GM18508 (cell line): ENCODE results near the gene PDE9A.

Experiments used
- ATAC-seq: cut with Tn5 transposase; IDR thresholded peaks from one replicate; pipeline ENCODE4 v1.9.1; 2021; ENCODE audit warnings: moderate number of reproducible peaks; ENCODE audit not compliant: insufficient read depth, unreplicated experiment

PDE9A gene

DNA sequence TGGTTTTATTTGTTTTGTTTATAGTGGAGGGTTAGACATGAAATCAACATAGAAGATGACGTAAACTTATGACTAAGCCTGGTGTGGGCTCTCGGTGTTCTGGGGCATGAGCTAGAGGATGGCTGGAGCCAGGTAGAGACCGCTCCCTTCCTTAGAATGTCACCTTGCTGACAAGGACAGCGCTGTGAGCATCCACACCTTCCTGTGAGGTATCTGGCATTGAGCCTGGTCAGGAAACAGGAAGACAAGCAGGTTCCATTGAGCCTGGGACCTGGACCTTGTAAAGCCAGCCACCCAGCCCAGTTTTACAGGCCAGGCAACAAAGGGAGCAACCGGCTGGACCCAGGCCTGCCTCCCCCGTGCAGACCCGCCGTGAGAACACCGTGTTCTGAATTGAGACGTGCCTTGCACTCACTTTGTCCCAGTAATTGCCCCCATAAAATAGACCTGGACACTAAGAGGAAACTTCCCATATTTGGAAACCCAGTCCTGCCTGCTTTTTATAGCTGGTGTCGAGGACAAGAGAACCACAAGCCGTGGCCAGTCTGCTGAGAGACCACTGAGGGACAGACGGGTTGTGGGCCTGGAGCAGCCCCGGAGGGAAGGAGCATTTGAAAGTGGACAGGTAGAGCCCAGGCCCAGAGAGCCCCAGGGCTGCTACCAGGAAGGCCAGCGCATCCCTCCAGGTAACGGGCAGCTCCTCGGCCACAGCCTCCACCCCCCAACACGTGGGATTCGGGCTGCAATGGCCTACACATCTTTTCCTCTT lies 78.0 kb downstream of the PDE9A start:
- no peak for ATAC-seq

DNA sequence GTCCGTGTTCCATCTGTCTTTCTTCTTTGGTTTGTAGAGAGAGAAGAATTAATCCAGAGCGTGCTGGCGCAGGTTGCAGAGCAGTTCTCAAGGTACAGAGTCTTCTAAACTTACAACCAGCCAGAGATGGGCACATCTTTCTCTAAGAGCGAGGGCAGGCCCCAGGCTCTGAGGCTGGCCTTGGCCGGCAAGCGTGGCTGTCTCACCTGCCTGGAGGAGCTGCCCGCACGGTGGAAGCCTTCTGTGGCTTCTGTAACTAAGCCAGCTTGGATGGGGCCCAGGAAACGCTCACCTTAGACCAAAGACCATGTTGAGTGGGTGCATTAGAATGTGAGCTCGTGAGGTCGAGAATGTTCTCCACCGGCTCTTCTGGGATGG lies 78.6 kb downstream of the PDE9A start:
- ATAC-seq, result no peak

DNA sequence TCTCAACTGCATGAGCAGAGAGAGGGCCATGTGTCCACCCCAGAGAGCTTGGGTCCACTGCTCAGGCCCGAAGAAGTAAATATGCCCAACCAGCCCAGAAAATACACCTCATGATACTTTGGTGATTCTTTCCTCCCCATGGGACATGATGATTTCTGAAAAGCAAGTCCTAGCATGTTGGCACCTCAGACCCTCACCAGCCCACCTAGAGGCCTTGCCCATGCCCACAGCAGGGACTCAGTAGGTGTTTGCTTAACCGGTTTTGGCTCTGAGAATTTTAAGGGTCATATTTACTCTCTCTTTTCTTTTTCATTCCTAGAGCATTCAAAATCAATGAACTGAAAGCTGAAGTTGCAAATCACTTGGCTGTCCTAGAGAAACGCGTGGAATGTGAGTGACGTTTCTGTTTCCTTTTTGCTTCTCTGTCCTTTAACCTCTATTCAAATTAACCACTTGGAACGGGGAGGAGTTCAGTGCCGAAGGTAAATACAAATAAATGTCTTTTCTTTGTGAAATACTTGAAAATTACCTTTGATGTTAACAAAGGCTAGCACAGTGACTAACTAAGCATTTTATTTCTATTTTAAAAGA lies 79.7 kb downstream of the PDE9A start:
- ATAC-seq, result no peak

DNA sequence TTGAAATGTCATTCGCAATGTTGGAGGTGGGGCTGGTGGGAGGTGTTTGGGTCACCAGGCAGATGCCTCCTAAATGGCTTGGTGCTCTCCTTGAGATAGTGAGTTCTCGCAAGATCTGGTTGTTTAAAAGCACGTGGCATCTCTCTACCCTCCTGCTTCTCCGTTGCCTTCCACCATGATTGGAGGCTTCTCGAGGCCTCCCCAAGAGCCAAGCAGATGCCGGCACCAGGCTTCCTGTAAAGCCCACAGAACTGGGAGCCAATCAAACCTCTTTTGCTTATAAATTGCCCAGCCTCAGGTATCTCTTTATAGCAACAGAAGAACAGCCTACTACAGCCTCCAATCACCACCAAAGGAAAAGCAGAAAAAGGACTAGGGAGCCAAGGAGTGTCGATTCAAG lies 80.5 kb downstream of the PDE9A start:
- ATAC-seq, result no peak

DNA sequence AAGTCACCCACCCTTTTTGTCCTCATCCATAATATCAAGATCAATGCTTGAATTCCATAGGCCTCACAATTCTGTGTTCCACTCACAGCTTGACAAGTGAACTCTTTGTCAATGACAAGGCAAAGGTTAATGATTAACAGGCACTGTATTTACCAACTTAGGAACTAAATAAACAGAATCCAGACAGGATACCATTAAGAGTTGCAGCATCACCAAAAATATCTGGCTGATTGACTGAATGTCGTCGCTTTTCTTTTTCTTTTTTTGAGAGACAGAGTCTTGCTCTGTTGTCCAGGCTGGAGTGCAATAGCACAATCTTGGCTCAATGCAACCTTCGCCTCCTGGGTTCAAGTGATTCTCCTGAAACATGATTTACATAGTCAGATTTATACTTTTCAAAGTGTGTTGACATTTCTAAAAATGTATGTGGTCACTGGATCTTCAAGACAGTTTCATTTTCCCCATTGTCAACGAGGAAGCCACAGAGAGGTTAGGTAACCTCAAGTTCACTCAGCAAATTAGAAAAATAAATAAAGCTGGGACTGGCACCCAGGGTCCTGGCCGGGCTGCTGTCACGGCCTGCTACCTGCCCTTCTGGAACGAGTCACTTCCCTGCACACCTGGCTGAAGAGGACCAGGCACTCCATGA lies 81.0 kb downstream of the PDE9A start:
- ATAC-seq, result no peak

DNA sequence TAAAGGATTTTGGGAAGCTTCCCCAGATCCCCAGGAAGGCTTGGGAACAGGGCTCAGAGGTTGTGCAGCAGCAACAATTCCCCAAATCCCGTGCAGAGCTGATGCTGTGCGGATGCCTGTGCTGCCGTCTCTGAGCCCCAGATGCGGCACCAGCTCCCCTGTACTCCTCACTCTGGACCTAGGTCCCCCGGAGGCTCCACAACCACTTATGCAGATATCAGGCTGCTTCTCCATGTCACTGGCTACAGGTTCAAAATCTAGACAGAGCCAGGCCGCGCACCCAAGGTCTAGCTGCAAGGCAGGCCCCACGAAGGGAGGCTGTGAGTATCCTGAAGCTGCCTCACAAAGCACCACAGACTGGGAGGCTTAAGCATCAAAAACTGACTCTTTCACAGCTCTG lies 81.6 kb downstream of the PDE9A start:
- no peak for ATAC-seq

DNA sequence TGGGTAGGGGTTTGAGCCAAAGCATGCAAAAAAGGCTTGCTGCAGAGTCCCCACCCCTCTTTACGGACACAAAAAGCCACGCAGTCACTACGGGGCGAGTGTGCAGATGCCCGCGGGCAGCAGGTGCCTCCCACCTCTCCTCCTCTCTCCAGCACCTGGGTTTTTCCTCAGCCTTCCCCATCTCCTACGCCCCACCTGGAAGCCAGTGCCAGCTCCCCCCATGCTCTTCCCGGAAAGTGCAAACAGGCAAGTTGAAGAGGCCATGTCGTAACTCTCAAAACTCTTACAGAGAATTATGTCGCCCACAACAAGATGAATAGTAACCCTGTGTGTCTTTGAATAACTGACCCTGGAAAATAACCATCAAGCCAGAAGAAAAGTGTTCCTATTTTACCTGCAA lies 82.5 kb downstream of the PDE9A start:
- ATAC-seq, result no peak

DNA sequence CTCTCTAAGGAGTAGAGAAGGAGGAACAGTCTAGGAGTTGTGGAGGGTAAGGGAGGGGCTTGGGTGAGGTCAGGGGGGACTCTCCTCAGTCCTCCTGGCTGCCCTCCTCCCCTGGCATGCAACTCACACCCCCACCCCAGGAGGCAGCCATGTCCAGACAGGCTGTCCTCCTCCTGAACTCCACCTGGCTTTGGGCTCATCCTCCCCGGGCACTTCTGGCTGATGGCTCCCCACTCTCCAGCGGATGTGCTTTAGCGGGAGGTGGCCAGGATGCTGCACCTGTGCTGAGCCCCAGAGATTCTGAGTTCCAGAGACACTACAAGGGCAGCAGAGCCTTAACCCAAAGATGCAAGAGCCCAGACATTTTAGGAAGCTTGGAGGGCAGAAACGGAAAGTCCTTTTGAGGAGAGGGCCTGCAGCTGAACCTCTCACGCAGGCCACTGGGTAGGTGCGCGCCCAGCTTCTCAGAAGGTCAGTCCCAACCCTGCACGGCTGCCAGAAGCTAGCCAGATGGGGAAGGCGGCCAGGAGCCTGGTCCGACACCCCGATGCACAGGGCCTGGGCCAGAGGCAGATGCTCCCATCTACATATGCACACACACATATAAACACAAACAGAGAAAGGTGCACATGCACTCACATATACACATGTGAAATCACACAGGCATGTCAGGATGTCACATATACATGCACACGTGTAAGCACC lies 83.4 kb downstream of the PDE9A start:
- ATAC-seq, result no peak

DNA sequence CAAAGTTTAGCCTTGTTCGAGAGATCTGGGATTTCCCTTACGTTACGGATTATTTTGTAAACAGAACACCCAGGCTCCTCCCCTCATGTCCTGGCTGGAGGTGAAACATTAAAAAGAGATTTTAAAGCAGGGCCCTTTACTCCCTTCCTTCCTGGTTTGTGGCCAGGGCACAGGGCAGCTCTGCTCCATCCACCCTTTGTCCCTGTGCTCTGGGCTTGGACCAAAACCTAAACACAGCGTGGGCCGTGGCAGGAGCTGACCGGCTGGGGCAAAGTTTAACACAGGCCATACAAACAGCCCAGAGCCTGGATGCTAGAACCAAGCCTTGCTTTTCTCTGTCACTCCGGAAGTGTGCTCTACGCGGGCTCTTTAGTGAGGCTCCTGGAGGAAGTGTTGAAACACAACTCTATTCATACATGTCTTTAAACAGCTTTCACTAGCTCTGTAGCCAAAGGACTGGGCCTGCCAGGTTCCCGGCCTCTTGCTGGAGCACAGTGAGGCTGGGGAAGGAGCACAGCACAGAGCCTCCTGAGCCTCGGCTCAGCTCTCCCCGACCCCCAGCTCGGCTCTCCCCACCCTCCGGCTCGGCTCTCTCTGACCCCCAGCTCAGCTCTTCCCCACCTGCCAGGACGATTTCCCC lies 84.7 kb downstream of the PDE9A start:
- no peak for ATAC-seq

DNA sequence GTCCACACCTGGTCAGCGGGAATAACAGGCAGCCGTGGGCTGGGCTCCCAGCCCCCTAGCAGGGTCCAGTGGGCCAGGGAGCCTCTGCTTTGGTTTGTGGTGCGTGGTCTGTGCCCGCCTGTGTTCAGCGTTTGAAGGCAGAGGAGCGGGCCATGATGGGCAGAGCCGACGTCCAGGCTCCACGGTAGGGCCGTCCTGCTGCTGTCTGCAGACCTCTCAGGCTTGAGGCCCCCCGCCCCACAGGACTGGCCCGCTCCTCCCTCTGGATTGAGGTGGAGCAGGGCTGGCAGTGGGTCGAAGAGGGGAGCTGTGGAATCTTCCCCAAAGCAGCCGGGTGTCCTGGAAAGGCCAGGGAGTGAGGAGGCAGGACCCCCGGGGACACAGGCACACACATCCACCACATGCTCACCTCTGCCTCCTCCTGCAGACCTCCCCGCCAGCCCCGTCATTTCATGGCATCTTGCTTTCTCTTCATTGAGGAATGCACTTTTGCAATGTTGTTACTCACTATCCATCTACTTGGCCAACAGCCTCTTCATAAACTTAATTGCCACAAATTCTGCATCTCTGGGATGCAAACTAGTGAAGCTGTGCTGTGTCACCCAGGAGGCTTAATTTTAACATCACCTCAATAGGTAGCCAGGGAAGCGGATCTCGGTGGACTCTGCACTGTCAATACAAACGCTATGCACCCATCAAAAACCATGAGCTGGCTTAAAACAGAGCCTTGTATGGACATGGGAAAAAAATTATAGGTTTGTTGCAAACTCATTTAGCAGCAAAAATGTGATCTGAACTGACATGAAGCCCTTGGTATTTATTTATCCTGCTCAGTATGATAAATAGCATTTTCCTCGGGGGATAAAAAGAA lies 85.9 kb downstream of the PDE9A start:
- ATAC-seq, result no peak

DNA sequence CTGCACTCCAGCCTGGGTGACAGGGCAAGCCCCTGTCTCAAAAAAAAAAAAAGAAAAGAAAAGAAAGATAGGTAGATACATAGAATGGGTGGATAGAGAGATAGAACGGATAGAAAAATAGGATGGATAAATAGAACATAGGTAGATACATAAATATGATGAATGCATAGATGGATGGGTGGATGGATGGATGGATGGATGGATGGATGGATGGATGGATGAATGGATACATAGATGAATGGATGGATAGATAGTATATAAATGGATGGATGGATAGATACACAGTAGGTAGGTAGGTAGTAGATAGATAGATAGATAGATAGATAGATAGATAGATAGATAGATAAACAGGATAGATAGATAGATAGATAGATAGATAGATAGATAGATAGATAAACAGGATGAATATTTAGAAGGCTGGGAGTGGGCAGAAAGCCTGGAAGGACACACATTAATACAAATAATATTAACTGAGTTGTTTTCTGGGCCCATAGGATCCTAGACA lies 87.0 kb downstream of the PDE9A start:
- no peak for ATAC-seq

DNA sequence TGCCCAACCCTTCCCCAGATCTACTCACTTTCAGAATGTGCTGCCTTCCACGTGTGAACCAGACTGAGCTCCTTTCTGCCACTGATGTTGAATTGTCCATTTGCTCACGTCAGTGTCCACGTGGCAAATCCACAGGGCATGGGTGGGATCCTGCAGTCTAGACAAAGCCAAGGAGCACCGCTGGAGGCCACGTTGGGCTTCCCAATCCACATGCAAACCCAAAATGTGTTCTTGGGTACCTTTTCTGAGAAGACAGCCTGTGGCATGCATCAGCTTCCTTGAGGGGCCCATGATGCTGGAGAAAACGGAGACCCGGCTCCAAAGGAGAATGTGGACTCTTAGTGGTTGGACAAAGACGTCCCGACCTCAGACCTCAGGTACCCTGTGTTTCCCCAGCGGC lies 87.6 kb downstream of the PDE9A start:
- ATAC-seq, result no peak

DNA sequence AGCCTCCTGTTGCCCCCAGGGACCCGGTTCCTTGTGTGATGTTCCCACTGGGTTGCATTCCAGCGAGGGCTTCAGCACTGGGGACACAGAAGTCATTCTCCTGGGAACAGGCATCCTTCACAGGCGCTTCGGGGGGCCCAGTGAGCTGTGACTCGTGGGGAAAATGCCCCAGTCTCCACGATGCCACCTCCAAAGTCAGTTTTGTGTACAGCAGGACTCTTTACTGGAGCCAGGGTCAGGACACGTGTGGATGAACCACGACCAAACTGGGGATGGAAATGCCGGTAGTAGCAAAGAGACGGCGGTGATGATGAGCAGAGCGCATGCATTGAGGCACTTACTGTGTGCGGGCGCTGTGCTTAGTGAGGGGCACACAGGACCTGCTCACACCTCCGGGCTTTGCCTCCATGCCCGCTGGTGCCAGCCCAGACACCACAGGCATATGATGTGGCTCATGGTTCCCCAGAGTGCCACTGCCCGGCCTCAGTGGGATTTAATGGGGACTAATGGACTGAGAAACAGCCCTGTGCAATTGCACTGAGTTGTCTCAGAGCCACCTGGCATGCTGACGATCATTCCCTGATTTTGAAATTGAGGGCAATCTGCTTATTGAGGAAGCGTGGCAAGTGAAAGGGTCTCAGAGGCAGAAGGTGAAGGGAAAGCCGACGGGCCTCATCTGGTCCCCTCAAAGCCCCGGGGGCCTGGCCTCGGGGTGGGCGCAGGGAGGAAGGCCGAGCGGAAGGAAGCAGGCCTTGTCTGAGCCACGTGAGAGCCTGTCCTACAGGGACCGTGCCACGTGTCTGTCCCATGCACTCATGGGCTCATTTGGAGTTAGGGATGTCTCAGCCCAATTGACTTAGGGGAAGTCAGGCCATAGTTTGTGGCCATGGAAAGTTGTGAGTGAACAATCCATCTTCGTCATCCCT lies 91.4 kb downstream of the PDE9A start:
- ATAC-seq, result no peak

DNA sequence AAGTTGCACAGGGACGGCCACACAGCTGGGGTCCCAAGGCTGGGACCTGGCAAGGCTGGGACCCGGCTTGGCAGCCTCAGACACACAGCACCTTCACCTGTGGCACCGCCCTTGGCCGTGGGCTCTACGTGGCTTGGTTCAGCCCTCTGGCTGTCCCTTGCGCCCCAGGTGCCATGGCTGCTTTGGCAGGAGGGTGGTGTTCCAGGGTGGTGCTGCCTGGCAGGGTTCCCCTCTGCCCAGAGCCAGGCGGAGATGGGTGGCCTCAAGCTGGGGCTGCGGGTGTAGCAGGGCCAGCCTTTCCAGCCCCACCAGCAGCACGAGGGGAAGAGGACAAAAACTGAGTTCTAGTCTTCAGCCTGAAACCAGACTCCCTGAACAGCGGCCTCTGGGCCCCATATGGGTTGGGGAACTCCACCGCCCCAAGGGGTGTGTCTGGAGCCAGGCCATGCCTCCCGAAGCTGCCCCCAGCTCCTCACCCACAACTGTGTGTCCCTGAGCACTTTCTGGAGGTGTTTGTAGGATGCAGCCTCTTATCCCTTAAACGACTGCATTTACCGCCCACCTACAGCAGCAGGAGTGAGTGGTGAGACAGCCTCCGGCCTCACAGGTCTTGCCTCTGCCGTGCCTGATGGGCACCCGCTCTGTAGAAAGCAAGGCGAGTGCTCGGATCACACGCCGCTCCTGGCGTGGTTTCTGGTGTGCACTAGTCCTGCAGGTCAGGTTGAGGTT lies 92.3 kb downstream of the PDE9A start:
- ATAC-seq, result no peak

DNA sequence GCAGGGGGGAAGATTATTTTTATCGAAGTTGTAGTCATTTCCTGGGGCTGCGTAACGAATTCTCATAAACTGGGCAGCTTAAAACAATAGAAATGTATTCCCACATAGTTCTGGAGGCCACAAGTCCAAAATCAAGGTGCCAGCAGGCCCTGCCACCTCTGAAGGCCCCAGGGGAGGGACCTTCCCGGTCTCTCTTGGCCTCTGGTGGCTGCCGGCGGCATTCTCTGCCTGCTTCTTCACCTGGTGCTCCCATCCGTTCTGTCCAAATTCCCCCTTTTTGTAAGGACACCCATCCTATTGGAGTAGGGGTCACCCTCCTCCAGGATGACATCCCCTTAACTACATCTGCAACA lies 92.8 kb downstream of the PDE9A start:
- no peak for ATAC-seq

DNA sequence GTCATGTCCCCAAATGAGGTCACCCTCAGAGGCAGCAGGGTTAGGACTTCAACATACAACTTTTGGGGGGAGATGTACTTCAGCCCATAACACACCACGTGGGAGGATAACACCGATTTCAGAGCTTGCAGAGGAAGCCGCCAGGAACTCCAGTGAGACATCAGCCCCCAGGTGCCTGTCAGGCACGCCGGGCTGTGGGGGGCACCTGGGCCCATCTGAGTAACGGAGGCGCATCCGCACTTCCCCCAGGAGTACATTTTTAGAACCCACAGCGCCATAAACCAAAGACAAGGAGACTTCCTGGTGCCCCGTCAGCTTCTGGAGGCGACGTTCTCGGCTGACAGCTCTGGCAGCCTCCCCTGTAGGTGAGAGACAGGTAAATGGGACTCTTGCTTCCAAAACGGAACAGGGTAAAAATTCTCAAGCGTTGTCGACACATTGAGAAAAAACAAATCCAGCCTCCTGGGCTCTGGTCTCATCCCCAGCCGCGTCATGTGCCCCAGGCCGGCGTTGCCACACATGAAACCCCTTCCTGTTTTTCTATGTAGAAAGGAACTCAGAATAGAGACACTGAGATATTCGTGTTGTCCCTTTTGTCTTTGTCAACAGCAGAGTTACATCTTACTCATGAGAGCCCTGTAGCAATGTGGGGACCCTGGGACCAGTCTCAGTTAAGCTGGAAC lies 93.3 kb downstream of the PDE9A start:
- ATAC-seq, result no peak

DNA sequence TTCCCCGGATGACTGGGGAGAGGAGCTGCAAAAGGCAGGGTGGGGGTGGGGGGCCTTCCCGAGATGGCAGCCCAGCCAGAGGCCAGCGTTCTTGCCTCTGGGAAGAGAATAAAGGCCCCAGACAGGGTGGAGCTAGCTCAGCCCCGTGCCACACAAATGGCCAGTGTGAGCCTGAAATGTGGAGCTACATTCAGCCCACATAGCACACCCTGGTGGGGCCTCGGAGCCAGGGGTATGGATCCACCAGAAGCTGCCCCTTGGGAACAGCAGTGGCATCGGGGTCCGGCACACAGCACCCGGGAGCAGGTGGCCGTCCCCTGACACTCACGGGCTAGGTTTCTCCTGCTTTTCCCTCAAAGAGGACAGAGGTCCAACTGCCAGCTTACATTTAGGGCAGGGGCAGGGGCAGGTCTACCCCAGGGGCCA lies 93.9 kb downstream of the PDE9A start:
- ATAC-seq, result no peak
